ENCODE data around the gene WARS2. TPM values are rescaled to one million over a fixed set of nuclear protein-coding genes. Genes with fewer than 3 reads are reported as not detected.

WARS2 gene
- polyA plus RNA-seq, 1 experiment = 17.7 TPM

DNA sequence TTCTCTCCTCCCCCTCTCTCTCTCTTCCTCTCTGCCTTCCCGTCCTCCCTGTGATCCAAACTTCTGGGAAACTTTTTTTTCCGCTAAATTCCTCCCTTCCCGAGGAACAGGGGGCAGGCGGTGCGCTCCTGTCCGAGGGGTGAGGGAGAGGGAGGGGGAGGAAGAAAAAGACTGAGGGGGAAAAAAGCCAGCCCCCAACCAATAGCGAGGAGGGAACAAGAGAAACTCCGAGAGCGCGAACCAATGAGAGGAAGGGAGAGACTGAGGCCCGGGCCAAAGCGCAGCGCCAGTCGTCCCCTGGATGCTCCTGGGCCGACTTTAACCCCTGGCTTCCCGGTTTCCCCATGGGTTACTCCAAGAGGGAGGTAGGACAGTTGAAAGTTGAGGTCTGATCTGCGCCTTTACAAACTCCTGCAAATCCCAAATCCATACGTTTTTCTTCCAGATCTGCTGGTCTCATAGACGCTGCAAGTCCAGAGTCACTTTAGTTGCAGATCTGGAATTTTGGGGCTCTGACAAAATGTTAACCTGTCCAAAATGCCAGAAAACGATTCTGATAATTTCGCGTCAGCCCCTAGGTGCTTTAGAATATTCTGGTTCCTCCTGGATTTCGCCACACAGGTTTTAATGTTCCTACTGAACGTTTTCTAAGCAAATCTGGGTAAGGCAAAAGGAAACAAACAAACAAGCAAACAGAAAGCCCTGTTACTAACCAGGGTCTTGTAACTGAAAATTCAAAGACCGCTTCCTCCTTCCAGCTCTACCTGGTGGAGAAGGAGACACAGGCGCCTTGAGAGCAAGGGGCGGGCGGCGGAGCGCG lies 152.1 kb downstream of the WARS2 start, which contains the start of gene TBX15:
TSS of gene TBX15 (minus strand) at position 158 of the 820 bp plus-strand sequence. CDS start 548 bp downstream, outside the sequence.
- H3K36me3 ChIP-seq (ENCODE audit: control insufficient read depth, insufficient read depth, low read length) = no peaks in the 10 kb centered on the region
- ChIA-PET CTCF (no interaction called here), POLR2A (interaction anchor here (0.5 kb wide), 1 partner anchor 9 kb away, joined by 3 read pairs; no protein-coding TSS in a partner anchor)
- TF ChIP-seq, protein P1, sequence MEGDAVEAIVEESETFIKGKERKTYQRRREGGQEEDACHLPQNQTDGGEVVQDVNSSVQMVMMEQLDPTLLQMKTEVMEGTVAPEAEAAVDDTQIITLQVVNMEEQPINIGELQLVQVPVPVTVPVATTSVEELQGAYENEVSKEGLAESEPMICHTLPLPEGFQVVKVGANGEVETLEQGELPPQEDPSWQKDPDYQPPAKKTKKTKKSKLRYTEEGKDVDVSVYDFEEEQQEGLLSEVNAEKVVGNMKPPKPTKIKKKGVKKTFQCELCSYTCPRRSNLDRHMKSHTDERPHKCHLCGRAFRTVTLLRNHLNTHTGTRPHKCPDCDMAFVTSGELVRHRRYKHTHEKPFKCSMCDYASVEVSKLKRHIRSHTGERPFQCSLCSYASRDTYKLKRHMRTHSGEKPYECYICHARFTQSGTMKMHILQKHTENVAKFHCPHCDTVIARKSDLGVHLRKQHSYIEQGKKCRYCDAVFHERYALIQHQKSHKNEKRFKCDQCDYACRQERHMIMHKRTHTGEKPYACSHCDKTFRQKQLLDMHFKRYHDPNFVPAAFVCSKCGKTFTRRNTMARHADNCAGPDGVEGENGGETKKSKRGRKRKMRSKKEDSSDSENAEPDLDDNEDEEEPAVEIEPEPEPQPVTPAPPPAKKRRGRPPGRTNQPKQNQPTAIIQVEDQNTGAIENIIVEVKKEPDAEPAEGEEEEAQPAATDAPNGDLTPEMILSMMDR (IDR thresholded peaks at IDR 0.05; ENCODE audit: insufficient read depth, low read depth, low read length) = no peak
- peaks cover 1% of the 10 kb centered on the region for H3K27me3 ChIP-seq (ENCODE audit: control insufficient read depth, insufficient read depth, low read length)
- H3K4me3 ChIP-seq (ENCODE audit: low read depth, low read length) = peak within 1 kb of the TSS; percentile 67
- DNase-seq (ENCODE audit: low read depth) = no peak

DNA sequence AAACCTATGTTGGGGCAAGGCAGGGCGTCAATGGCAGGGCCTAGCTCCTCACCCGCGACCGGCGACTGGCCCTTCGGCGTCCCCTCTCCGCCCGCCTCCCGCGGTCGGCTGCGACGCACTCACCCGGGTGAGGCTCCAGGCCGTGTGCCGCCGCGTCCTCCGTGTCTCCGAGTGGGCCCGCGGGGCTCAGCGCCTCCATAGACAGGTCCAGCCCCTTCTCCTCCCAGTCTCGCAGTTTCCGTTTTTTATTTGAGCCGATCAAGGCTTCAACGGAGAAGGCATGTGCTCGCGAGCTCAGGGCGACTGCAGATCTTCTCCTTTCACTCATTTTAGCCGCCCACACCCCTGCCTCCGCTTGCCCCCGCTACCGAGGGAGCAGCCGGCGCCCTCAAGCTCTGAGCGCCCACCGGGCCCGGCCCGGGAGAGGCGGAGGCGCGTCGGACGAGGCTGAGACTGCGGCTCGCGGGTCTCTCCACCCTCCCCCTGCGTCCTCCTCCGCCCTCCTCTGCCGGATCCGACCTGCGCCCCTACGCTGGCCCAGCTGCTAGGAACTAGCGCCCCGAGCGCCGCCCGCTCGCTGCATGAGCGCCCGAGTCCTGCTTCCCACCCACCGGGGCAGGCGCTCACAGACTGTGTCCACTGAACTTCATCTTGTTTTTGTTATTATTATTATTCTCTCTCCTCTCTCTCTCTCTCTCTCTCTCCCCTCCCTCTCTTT lies 152.8 kb downstream of the WARS2 start:
- Histone ChIP-seq H3K4me3 (ENCODE audit: low read depth, low read length) (peak overlapping the region; percentile 67), H3K36me3 (ENCODE audit: control insufficient read depth, insufficient read depth, low read length) (no peaks in the 10 kb centered on the region), H3K27me3 (ENCODE audit: control insufficient read depth, insufficient read depth, low read length) (peaks cover 1% of the 10 kb centered on the region)
- ChIA-PET CTCF (interaction anchor here (0.6 to 1.5 kb wide), 4 partner anchors 10 to 112 kb away, joined by 3 to 4 read pairs (median 4); no protein-coding TSS in a partner anchor), POLR2A (interaction anchor here (0.5 kb wide), 1 partner anchor 10 kb away, joined by 3 read pairs; no protein-coding TSS in a partner anchor)
- TF ChIP-seq, protein P1 (IDR thresholded peaks at IDR 0.05; ENCODE audit: insufficient read depth, low read depth, low read length) = no peak
- DNase-seq (ENCODE audit: low read depth) = no peak

- H3K36me3 ChIP-seq (ENCODE audit: control insufficient read depth, insufficient read depth, low read length) = no peaks in the 10 kb centered on the region
- DNase-seq (ENCODE audit: low read depth) = no peak
- TF ChIP-seq, protein P1 (IDR thresholded peaks at IDR 0.05; ENCODE audit: insufficient read depth, low read depth, low read length) = no peak
- peaks cover 1% of the 10 kb centered on the region for H3K27me3 ChIP-seq (ENCODE audit: control insufficient read depth, insufficient read depth, low read length)
- ChIA-PET CTCF (interaction anchor here (0.6 to 1.9 kb wide), 6 partner anchors 9 to 113 kb away, joined by 3 to 8 read pairs (median 4); no protein-coding TSS in a partner anchor), POLR2A (interaction anchor here (0.6 kb wide), 1 partner anchor 94 kb away, joined by 3 read pairs; no protein-coding TSS in a partner anchor)
- H3K4me3 ChIP-seq (ENCODE audit: low read depth, low read length) = peak overlapping the region; percentile 67
Observed at GRCh38 chr1:118986555-118987467, 153.6 kb downstream of the WARS2 start.

GRCh38 chr1:118985640-118986554 lies 154.6 kb downstream of the WARS2 start:
- TF ChIP-seq, protein P1 (IDR thresholded peaks at IDR 0.05; ENCODE audit: insufficient read depth, low read depth, low read length) = no peak
- no peaks in the 10 kb centered on the region for H3K36me3 ChIP-seq (ENCODE audit: control insufficient read depth, insufficient read depth, low read length)
- peak overlapping the region; percentile 67 for H3K4me3 ChIP-seq (ENCODE audit: low read depth, low read length)
- POLR2A ChIA-PET = interaction anchor here (0.6 kb wide), 2 partner anchors 53 to 95 kb away, joined by 3 read pairs; no protein-coding TSS in a partner anchor
- CTCF ChIA-PET = interaction anchor here (1.1 to 1.9 kb wide), 4 partner anchors 8 to 23 kb away, joined by 3 to 8 read pairs (median 4); no protein-coding TSS in a partner anchor
- H3K27me3 ChIP-seq (ENCODE audit: control insufficient read depth, insufficient read depth, low read length) = peaks cover 1% of the 10 kb centered on the region
- no peak for DNase-seq (ENCODE audit: low read depth)
